ENCODE data around the gene PLD1. TPM values are rescaled to one million over a fixed set of nuclear protein-coding genes. Genes with fewer than 3 reads are reported as not detected.
"Not testable (repeated sequence)": the region's sequence is repeated elsewhere in the genome, so short reads cannot be mapped to it uniquely, and the experiment has no call there.

Gene PLD1
- total RNA-seq, 1 donor from 2014 or later: 81.0 TPM

DNA sequence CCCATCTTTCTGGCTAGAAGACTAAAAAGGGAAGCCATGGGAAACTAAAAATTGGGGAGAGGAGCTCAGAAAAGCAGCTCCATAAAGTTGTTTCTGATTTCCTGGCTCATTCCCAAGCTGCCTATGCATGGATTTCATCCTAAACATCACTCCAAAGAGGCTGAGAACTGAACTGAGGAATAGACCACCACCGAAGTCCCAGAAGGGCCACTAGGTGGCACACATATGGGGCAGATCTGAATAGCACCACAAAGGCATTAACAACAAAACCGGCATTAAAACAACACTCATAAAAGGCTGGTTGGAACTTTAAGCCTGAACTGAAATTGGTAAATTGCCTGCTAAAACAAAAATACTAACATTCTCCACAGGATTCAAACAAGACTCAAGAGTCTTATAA lies 106.3 kb downstream of the PLD1 start:
- DNase-seq (ENCODE audit: low read depth, low spot score): peak; percentile 11

DNA sequence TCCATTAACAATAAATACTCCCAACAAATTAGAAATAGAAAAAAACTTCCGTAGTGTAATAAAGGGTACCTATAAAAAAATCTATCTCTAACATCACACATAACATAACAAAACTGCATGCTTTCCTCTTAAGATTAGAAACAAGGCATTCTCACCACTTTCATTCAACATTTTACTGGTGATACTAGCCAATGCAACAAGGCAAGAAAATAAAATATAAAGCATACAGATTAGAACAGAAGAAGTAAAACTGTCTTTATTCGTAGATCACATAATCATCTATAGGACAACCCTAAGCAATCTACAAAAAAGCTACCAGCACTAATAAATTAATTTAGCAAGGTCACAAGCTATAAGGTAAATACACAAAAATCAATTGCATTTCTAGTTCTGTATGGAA lies 107.1 kb downstream of the PLD1 start:
- no peak for DNase-seq (ENCODE audit: low read depth, low spot score)

DNA sequence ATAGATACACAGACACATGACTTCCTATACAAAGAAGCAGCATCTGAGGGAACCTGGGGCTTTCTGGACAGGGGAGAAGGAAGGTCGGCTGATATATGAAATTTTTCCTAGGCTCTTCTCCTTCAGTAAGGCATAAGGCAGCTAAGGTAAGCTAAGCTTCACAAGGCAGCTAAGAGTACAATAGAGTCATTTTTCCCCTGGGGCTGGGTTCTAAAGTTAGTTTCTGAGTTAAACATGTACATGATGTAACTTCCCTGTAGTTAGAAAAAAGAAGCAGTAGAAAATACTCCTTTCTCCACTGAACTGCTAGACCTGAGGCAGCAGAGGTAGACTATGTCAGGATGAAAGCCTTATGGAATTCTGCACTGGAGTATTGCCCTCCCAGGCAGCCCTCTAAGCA lies 109.6 kb downstream of the PLD1 start:
- no peak for DNase-seq (ENCODE audit: low read depth, low spot score)

DNA sequence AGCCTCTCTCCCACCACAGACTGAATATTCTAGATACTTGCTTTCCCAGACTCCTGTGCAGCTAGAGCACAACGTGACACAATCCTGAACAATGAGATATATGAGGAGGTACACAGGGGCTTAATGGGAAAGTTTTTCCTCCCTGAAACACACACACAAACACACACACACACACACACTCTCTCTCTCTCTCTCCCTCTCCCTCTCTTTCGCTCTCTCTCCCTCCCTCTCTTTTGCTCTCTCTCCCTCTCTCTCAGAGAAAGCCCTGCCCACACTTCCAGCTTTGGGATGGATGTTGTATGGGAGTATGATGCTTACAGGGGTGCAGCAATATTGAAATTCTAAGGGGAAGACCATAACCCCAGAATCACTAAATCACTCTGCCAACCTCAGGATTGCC lies 110.1 kb downstream of the PLD1 start:
- DNase-seq (ENCODE audit: low read depth, low spot score): no peak

DNA sequence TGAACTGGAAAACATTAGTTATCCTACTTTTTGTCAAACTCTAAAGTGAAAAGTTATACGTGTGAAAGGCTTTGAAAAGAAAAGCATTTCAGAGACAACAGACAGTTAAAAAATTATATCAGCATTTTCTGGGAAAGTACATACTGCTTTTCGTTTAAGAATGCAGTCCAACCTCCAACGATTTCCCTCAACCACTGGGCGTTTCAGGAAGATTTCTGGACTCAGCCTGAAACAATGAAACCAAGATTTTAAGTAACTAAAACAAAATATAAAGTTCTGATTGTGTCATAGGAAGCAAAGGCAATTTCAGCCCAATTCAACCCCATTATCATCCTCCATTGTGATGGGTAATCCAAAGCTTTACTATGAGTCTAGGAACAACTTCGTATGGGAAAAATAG lies 110.7 kb downstream of the PLD1 start:
- DNase-seq (ENCODE audit: low read depth, low spot score): no peak

DNA sequence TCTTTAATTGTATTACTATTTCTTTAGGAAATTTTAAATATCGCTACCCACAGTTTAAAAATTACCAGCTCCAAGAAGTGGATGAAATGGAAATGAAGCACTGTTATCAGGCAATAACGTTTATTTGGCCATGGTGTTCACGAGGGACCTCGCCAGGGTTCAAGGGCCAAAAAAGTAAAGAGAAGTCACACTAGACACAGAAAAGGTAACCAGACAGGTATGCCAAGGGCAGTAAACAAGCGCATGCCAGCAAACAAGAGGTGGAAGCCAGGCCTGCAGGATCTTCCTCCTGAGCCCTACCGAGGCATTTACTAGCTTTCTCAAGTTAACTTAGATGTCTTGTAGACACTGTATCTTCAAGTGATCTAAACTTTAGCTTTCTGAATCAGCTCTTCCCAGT lies 113.5 kb downstream of the PLD1 start:
- DNase-seq (ENCODE audit: low read depth, low spot score): no peak

DNA sequence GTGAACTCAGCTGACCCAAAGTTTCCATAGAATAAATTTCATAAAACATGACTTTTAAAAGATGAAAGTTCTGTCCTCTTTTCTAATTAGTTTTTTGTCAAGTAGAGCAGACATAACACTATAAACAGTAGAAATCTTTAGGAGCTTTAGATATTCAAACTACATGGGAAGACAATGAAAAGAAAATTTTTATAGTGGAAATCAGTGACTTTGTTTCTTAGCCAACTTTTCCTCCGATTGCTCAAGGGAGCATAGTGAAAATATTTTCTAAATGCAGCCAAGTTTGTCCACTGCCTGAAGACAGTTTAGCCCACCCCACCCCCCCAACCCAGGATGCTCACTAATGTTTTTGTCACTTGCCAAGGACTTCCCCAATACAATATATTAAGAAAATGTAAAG lies 114.9 kb downstream of the PLD1 start:
- DNase-seq (ENCODE audit: low read depth, low spot score): no peak

DNA sequence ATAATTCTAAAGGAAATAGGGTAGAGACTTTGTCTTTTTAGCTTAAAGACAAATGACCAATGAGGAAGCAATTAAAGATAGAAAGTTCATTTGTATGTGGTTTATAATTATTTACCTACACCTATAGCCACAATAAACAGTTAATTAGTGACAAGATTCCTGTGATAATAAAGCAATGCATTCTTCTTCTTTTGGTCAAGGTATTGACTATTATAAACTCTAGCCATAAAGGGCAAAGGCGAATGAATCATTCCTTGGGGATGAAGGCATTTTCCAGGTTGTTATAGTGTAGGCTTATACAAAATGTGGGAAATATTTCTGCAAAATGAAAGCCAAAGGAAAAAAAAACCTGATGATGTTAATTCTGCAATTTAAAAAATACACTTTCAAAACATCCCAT lies 115.4 kb downstream of the PLD1 start:
- DNase-seq (ENCODE audit: low read depth, low spot score): no peak

DNA sequence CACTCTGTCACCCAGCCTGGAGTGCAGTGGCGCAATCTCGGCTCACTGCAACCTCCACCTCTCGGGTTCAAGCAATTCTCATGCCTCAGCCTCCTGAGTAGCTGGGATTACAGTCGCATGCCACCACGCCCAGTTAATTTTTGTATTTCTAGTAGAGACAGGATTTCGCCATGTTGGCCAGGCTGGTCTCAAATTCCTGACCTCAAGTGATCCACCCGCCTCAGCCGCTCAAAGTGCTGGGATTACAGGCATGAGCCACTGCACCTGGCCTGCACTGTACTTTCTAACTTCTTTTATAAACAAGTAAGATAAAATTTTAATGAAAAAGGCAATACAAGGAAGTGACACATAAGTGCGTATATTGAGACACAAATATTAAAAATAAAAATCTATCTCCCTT lies 117.7 kb downstream of the PLD1 start:
- DNase-seq (ENCODE audit: low read depth, low spot score): not testable (repeated sequence)

DNA sequence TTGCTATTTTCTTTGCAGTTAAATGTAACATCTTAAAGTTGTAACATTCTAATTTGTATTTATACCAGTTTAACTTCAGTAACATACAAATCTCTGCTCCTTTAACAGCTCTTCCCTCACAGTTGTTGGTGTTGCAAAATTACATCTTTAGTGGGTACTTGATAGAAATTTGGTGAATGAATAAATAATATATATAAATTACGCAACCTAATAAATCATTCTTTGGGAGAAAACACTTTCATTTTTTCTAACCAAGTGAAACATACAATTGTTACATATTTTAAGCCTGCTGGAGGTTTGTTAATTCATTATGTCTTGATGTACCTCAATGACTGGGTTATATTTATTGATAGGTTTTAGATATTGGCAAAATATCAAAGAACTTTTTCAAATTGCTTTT lies 118.8 kb downstream of the PLD1 start:
- DNase-seq (ENCODE audit: low read depth, low spot score): no peak

DNA sequence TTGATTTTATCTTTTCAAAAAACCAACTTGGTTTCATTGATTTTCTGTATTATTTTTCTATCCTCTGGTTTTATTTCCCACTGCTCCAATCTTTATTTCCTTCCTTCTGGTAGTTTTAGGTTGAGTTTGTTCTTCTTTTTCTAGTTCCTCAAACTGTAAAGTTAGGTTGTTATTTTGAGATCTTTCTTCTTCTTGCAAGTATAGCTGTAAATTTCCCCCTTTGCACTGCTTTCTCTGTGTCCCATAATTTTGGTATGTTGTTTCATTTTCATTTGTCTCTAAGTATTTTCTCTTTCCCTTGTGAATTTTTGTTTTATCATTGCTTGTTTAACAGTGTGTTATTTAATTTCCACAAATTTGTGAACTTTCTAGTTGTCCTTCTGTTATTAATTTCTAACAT lies 120.0 kb downstream of the PLD1 start:
- no peak for DNase-seq (ENCODE audit: low read depth, low spot score)

DNA sequence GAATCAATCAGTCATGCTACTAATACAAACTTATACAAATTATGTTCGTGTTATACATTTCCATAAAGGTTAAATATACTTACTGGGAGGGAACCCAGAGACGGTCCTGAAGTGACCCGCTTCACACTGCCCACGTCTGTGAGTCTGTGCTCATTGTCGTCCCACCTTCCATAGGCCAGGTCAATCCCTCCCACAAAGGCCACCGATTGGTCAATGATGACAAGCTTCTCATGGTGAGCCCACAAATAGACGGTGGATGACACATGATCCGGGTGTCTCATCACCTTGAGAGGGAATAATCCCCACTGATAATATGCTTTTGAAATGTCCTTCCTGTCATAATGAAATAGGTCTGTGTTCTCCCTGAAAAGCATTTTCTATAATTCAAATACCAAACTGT lies 121.7 kb downstream of the PLD1 start:
- DNase-seq (ENCODE audit: low read depth, low spot score): no peak

DNA sequence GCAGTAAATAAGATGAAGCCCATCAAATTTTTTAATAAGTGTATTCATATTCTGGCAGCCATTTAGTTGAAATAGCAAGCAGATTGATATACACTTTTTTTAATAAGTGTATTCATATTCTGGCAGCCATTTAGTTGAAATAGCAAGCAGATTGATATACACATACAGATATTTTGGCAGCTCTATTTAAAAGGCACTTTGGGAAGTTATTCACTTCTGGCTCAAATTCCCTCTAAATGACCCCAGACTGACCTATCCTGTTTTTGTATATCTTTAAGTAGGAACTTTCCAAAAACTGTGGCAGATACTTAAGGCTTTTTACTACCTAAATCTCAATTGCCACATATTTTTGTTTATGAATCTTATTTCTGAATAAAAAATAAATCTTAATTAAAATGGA lies 122.3 kb downstream of the PLD1 start:
- DNase-seq (ENCODE audit: low read depth, low spot score): no peak

DNA sequence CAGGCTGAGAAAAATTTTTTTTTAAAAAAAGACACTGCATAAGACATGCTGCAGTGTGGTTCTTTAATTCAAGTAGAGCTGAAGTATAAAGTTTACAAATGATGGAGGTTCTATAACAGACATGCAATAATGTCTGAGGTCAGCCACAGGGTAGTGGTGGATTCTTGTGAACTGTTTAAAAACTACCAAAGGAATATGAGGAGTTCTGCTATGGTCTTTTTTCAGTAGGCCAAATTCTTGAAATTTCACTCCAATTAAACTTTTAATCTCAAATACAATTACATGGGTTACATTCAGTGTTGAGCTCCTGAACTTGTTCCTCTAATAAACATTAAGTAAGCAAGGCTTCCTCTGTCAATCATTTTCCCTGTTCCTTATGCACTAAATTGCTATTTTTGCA lies 122.7 kb downstream of the PLD1 start:
- no peak for DNase-seq (ENCODE audit: low read depth, low spot score)

DNA sequence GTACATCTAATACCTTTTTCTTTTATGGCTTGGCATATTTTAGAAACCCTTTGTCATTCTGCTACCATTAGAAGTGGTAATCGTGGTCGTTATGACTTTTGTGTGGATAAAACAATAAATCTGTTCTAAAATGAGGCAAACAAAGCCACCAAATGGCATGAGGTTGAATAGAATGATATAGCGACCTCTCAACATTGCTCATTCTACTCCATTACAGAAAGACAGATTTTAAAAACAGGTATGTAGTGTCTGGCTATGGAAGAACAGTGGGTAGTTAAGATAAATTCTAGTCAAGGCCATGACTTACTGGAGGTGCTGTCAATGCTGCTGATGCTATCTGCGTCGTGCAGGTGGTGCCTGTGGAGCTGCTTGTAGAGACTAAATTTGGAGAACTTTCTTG lies 123.2 kb downstream of the PLD1 start:
- DNase-seq (ENCODE audit: low read depth, low spot score): no peak

DNA sequence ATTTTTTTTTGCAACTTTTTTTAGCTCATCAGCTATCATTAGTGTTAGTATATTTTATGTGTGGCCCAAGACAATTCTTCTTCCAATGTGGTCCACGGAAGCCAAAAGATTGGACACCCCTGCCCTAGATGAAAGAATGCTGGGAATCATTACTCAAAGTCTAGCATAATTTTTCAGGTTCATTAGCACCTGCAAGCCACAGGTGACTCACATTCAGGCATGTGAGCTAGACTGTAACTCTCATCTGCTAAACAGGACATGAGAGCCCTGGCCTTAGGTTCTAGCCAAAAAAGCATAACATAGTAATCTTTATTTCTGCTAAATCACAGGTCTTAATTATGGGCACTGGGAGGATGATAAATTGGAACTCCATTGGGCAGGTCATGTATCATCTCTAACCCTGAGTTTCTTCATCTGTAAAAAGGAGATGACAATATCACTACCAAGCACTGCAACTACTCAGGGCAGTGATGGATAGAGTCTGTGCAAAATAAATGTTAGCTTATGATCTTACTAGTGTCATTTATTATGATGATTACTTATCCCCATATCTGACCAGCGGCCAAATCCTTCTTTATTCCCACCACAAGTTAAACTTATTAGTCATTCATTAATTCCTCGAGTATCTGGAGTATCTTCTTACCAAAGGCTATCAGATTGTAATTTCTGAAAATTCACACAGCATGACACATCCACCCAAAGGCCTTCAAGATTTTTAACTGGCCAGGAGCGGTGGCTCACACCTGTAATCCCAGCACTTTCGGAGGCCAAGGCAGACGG lies 125.0 kb downstream of the PLD1 start:
- no peak for DNase-seq (ENCODE audit: low read depth, low spot score)

DNA sequence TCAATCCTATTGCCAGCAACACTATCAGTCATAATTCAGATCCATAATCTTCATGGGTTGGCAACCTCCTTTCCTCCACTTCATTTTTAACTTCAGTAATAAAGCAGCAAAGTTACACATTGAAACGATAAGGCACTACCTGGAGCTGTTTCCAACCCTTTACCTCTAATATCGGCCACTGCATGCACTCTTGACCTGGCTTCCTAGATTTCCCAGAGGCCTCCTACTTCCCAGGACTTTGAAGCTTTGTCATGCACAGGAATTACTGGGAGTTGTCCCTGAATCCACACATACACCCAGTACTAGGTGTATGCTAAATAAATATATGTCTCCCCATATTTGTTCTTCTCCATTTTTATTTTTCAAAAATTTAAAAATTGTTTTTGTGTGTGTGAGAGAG lies 126.1 kb downstream of the PLD1 start:
- DNase-seq (ENCODE audit: low read depth, low spot score): no peak

DNA sequence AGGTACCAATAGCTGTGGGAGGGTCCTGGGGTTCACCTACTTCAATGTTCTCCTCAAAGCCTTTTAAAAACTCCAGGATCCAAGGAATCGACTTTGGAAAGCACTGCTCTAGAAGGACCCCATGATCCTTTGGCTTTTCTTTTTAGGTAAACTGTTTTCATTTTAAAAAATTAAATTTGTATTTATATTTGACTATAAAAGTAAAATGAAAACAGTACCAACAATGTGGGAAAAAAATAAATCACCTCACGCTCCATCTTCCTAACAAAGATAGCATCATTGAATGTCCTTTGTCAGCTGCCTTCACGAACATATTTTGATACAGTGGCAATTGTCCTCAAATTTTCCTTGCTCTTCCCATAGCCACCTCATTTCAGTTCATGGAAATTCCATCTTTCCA lies 127.5 kb downstream of the PLD1 start:
- no peak for DNase-seq (ENCODE audit: low read depth, low spot score)

DNA sequence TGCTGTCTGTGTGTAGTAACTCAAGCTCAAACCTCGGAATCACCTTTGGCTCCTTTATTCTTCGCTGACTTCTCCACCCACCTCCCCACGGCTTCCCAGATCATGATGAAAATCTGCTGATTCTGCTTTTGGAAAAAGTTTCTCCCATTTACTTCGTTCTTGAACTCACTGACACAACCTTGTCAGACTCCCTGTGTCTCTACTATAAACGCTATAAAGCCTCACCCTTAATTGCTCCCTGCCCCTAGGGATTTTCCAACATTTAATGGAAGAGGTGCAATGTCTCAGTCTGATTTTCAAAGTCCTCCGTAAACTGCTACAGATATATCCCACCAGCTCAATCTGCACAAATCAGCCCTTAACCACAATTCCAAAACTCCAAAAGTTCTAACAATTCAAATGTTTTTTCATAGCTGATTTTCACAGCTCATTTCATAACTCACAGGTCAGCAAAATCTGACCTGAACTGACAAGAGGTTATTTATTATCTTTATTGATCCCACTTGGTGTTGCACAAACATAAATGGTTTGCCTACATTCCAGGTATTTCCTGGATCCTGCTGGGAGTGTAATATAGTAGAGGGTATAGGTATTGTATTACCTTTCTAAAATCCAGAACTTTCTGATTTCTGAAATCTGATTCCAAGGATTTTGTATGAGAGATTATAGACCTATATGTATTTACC lies 129.4 kb downstream of the PLD1 start:
- DNase-seq (ENCODE audit: low read depth, low spot score): no peak

DNA sequence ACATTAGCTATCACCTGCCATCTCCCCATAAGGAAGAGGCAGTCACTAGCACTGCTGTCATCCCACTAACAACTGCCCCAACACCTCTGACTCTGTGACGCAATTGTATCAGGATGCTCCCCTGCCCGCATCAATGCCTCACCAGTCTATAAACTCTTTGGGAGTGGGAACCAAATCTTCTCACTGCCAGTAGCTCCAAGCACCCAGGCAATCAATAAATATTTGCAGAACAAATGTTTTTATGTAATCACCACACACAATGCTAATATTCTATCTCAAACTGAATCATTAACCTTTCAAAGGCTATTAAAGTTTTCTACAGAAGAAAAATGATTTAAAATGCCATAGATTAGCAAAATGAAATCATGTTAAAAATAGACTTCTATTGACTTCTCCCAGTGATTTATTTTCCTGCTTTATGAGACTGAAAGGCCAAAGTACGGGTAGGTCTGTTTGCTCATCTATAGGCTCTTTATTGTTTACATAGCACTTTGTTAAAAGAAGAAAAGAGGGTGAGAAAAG lies 131.3 kb downstream of the PLD1 start:
- DNase-seq (ENCODE audit: low read depth, low spot score): no peak

DNA sequence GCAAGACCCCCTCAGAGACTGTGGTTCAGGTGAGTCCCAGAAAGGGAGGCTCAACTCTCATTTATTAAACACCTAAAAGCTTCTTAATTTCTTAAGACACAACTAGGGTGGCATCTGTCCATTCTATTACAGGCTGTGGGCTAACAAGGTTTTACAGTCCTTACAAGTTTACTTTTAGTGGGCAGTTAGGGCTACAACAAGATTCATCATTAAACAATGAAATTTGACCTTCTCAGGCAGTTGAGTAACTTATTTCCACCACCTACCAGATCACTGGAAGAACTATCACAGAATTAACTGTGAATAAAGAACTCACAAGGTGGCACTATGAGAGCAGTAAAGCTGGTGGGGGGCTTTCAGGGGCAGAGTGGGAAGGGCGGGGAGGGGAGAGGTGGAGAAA lies 132.6 kb downstream of the PLD1 start:
- no peak for DNase-seq (ENCODE audit: low read depth, low spot score)

DNA sequence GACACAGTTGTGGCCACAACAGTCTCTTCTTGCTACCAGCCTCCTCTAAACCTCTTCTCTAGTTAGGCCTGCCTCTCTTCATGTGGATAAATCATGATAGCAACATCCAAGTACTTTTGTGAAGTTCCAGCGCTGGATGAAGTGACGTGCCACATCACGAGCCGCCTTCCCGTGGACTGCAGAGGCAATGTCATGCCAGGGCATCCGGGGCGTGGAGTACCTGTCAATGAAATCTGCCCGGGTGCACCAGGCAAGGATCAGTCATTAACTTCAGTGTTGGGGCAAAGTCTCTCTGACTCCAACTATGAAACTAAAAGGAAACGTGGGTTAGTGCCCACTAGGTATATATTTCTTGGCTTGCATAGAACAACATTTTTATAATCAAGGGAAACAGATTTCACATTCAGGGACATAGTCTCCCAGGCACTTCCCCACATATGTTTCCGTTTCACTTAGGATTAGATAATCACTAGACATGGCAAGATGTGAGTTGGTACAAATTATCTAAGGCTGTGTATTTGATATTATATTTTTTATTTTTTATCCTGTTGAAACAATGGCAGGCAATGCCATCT lies 133.6 kb downstream of the PLD1 start:
- no peak for DNase-seq (ENCODE audit: low read depth, low spot score)

DNA sequence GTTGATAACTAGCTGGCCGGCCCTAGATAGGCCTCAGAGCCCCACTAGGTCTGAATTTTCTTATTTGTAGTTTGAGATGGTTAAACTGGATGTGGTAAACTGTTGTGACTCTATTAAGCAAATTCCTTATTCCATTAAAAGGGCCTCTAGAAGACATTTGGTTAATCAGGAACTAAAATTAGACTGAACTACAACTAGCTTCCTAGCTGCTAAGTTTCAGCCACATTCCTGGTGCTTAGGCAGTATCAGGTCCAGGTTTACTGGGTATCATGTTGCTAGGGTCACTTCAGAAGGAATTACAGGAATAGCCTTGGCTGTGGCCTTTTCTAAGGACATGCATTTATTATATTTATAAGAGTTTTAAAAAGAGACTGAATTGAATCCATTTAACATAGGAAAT lies 136.3 kb downstream of the PLD1 start:
- no peak for DNase-seq (ENCODE audit: low read depth, low spot score)

Measured in pulmonary artery endothelial cell (primary cell).